Heart left ventricle (tissue), 13 donors: Measurements from ENCODE around the gene RBM44.

Source experiments
- CTCF ChIP-seq, 12 donors: fragments of 200-600 bp; sonication (generic) in 4 of 12; IDR thresholded peaks; one replicate each; pipeline versions ENCODE4 v1.5.0 to v1.8.0; 2018 to 2022; ENCODE audit warnings: antibody characterized with exemption in 12 of 12, mild to moderate bottlenecking in 5 of 12
- POLR2A ChIP-seq, 2 donors: fragments of 450-650 bp; IDR thresholded peaks; one replicate each; pipeline ENCODE4 v1.6.1; 2017; ENCODE audit warnings: antibody characterized with exemption in 2 of 2, mild to moderate bottlenecking in 2 of 2, moderate library complexity in 2 of 2
- donor health status: ischemic (EF 13 %, LVEDD 7.1; RV severe dilation, severe dysfunction).
- donor health status: DM: no; HTN: yes; CAD: no.
- donor health status: DM: no; HTN: no; CAD: no.
- donor health status: ischemic (EF 25% LVEDD 6.9; RV normal size, moderate dysfunction).
- donor health status: ischemic (EF 25% LVEDD 5.7; RV mildly dilated, moderate dysfunction).
- donor health status: ischemic (EF 35%, LVEDD 5.7; RV mildly dilated, moderate dysfunction).
- donor health status: nonischemic (EF 11% LVEDD 7.7; RV severe dilation, severe dysfunction).
- donor health status: DM: yes; HTN: yes; CAD: no.
- donor health status: PGD.
- donor health status: ischemic (EF 29% LVEDD 5.4; RV normal size, mild dysfunction).
- donor health status: nonischemic (EF 23%, LVEDD 6.1; RV moderate dilation, normal function).

GRCh38 chr2:237885111-237885930 is 86.7 kb downstream of the RBM44 start:
- TF ChIP-seq CTCF (IDR thresholded peaks at IDR 0.05), result no peak
- TF ChIP-seq POLR2A (IDR thresholded peaks at IDR 0.05), result no peak
